GM18858 (cell line): ENCODE results near the gene TSPYL1.
"Not testable (repeated sequence)": the region's sequence is repeated elsewhere in the genome, so short reads cannot be mapped to it uniquely, and the experiment has no call there.

ENCODE experiments used
- ATAC-seq: cut with Tn5 transposase; IDR thresholded peaks from one replicate; pipeline ENCODE4 v1.9.1; 2021; ENCODE audit not compliant: unreplicated experiment

TSPYL1 gene

DNA sequence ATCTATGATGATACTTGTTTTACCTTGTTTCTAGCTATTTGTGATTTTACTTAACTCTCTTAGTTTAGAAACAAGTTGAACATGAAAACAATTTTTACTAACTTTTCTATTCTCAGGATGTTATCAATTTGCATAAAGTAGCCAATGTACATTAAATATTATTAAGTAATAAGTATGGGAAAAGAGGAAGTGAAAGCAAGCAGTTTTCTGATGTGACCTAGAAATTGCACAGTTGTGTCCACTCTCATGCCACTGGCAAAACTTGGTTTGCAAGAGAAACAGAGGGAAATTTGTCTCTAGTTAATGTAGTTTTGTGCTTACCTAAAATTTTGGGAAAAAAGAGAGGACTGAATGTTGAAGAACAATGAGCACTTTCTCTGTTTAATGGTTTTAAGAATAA is 19.2 kb upstream of the TSPYL1 start:
- ATAC-seq: no peak

- ATAC-seq: no peak
Measured at GRCh38 chr6:116298273-116298672, 18.5 kb upstream of the TSPYL1 start.

GRCh38 chr6:116292553-116292952 is 12.8 kb upstream of the TSPYL1 start:
- ATAC-seq: no peak

DNA sequence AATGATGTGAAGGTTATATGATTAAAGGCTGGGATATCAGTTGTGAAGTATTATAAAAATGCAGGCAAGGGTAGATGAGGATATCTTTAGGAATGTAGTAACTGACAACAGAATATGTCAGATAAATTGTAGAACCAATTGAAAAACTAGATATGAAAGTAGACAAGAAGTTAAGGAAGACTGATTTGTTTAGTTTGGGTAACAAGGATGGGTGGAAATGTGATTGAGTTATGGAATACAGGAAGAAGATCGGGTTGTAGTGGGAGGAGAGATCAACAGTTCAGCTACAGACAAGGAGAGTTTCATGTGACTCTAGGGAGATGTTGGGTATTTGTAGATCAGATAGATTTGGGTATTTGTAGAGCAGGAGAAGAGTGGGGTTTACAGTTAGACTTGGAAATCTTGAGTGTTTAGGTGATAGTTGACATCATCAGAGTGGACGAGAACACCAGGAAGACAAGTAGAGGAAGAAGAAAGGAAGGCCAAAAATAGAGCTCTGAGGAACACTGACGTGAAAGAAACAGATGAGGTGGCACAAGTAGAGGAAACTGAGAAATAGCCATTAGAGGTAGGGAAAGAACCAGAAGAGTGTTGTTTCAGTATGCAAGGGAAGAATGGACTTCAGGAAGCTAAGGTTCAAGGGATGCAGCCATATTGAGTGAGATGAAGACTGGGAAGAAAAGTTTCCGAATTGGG is 12.1 kb upstream of the TSPYL1 start:
- no peak for ATAC-seq

- ATAC-seq: no peak
Measured at GRCh38 chr6:116290799-116291198, 11.1 kb upstream of the TSPYL1 start.

- no peak for ATAC-seq
Measured at GRCh38 chr6:116289876-116290275, 10.1 kb upstream of the TSPYL1 start.

- no peak for ATAC-seq
Measured at GRCh38 chr6:116287689-116288282, 8.1 kb upstream of the TSPYL1 start.

GRCh38 chr6:116286773-116287358 is 7.1 kb upstream of the TSPYL1 start:
- no peak for ATAC-seq

DNA sequence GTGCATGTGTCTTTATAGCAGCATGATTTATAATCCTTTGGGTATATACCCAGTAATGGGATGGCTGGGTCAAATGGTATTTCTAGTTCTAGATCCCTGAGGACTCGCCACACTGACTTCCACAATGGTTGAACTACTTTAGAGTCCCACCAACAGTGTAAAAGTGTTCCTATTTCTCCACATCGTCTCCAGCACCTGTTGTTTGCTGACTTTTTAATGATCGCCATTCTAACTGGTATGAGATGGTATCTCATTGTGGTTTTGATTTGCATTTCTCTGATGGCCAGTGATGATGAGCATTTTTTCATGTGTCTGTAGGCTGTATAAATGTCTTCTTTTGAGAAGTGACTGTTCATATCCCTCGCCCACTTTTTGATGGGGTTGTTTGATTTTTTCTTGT is 5.3 kb upstream of the TSPYL1 start:
- not testable (repeated sequence) for ATAC-seq

GRCh38 chr6:116283191-116283590 is 3.5 kb upstream of the TSPYL1 start:
- no peak for ATAC-seq

DNA sequence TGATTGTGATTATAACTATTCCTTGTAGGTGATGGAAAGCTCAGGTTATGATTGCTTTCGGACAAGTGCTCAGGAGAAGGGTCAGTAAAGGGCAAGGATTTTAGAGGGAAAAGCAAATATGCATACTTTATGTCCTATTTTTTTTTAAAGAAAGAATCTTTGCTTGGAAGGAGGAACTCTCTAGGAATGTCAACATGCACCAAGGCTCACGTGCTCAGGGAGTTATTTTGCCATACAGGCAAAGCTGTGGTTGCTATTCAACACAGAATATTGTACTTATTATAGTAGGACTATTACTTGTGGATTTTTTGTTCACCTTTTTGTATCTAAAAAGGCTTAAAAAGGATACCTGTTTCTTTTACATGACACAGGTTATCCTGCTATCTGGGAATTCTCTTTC is 3.0 kb upstream of the TSPYL1 start:
- no peak for ATAC-seq

DNA sequence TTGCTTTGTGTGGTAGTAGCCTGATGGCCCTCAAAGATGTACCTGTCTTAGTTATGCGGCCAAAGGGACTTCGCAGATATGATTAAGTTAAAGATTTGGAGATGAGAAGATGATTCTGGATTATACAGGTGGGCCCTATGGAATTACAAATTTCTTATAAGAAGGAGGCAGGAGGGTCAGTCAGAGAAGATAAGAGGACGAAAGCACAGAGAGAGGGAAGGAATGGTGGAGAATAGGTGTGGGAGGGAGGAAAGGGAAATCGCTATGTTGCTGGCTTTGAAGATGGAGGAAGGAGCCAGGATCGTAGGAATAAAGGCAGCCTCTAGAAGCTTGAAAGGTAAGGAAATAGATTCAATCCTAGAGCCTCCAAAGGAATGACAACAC is 1.2 kb upstream of the TSPYL1 start:
- no peak for ATAC-seq

DNA sequence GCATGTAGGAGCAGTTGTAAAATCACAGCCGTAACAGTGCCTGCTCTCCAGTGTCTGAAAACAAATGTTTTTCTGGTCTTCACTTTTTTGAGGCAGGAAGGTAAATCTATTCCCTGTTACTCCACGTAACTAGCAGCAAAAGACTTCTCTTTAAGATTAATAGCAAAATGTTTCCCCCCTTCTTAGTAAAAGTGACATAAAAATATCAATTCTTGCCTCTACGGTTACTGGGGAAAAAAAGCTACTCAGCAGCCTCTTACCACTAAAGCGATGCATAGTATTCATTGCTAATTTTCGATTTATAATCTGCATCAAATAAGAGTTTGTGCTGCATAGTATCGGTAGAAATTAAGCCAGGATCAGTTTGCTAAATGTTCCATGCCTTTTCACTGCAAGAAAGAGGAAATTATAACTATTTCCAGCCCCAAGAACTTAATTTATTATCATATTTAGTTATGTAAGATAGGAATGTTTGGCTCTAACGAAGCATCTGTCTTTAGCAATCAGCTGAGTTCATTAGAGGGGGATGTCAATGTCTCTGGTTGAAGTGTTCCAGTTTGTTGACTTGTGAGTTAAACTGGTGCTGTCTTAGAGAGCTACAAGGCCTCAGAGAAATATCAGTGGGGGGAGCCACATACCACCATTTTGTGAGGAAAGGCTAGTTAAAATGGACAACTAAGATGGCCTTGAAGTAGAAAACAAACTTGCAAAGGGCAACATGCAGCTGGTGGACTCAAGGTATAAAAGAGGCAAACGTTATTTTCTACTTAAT is 617 bp upstream of the TSPYL1 start:
- ATAC-seq: no peak

DNA sequence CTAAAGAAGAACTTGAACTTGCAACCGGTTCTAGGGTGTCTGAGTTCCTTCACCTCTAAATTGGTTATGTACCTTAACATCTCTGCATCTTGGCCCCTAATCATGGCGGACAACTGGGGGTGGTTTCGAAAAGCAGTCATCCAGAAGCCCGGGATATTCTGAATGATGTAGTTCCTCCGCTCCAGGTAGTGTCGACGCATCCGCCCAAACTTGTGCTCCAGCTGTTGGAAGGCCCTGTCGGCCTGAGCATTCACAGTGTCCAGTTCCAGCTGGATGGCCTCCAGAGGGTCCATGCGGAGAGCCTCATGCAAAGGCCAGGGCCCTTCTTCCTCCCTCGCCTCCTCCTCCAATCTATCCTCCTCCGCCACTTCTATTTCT is 887 bp downstream of the TSPYL1 start:
- no peak for ATAC-seq

- ATAC-seq: no peak
Measured at GRCh38 chr6:116278481-116278829, 1.3 kb downstream of the TSPYL1 start.

DNA sequence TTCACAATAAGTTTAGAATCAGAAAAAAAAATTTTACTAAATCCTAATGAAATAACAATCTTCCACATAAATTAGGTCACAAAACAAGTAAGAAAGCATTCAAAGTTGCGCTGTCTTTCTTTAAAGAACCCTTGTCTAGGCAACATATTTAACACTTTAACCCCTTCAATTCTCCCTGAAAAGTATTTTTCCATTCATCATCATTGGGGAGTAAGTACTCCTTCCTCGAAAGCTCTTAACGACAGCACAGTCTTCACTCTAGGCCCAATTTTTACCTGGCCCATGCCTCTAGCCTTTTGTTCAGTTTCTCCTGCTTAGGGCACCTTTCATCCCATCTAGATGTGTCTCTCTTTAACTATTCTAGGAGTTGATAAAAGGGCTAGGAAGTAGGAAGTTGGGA is 2.6 kb downstream of the TSPYL1 start:
- no peak for ATAC-seq

DNA sequence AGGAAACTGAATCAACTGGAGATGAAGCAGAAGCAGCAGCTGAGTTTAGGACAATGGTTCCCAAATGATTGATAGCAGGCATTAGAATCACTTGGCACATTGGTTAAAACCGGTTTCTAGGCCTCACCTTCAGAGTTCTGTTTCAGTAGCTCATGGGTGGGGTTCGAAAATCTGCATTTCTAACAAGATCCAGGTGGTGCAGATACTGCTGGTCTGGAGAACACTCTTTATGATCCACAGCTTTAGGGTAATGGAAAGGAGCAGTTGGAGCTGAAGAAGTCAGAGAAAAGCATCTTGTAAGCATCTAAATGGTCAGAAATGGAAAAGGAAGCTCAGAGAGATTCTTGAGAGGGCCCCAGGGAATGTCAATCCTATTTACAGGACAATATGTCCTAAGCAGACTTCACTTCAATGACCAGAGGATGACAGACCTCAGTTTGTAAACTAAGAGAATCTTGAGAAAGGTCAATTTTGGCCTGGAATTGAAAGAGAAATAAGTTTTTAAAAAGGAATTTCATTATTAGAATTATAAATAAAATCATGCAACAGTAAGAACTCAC is 8.5 kb downstream of the TSPYL1 start:
- no peak for ATAC-seq

DNA sequence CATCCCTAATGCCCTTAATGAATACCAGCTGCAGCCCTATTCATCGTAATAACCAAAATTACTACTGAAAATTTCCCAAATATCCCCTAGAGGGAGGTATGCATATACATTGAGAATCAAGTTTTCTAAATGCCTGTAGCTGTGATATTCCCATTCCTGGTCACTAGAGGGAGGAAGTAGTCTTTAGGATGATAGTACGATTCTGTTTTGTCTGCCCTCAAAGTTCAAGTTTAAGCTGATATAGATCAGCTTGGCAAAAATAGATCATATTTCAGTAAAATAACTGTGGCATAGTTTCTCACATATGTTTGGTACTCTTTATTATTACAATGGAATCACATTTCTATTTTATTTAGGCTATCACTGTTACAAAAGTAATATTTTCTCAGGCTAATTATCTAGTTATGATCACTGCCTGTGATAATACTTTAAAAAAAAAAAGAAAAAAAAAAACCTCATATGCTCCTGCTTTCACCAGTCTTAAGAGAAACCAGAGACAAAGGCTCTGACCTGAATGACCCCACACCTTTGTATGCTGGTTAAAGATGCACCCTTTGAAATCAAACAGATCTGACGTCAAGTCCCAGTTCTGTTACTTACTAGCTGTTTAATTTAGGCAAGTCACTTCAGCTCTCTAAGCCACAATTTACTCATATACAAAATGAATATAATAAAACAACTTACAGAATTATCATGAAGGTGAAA is 11.0 kb downstream of the TSPYL1 start:
- peak; percentile 90 for ATAC-seq

GRCh38 chr6:116267836-116268588 is 11.7 kb downstream of the TSPYL1 start:
- ATAC-seq: peak; percentile 6

GRCh38 chr6:116266803-116267202 is 12.9 kb downstream of the TSPYL1 start:
- no peak for ATAC-seq
